IMR-90 (cell line): ENCODE data around the gene TCF12.

ENCODE experiments used
- BHLHE40 ChIP-seq: fragments of 150-350 bp; IDR thresholded peaks from 2 replicates; pipeline ENCODE4 v1.6.1; 2016; ENCODE audit warnings: mild to moderate bottlenecking, low read depth, low read length
- CEBPB ChIP-seq: IDR thresholded peaks from 2 replicates; pipeline ENCODE4 v1.6.1; 2012; ENCODE audit warnings: low read depth, low read length, improper control_type of control experiment
- CTCF ChIP-seq: conservative IDR thresholded peaks from 2 replicates; pipeline ENCODE4 v1.5.1; 2012; ENCODE audit warnings: mild to moderate bottlenecking, low read depth, low read length, improper control_type of control experiment
- FOS ChIP-seq: fragments of 150-350 bp; IDR thresholded peaks from 2 replicates; pipeline ENCODE4 v1.6.1; 2016; ENCODE audit warnings: low read depth, low read length
- MAFK ChIP-seq: IDR thresholded peaks from 2 replicates; pipeline ENCODE4 v1.6.1; 2012; ENCODE audit warnings: low read depth, low read length, improper control_type of control experiment
- POLR2A ChIP-seq: IDR thresholded peaks from 2 replicates; pipeline ENCODE4 v1.6.1; 2012; ENCODE audit warnings: mild to moderate bottlenecking, low read depth, low read length
- RAD21 ChIP-seq: IDR thresholded peaks from 2 replicates; pipeline ENCODE4 v1.6.1; 2012; ENCODE audit warnings: low read length, improper control_type of control experiment
- RCOR1 ChIP-seq: IDR thresholded peaks from 2 replicates; pipeline ENCODE4 v1.6.1; 2012; ENCODE audit warnings: mild to moderate bottlenecking, low read length, improper control_type of control experiment; ENCODE audit not compliant: insufficient replicate concordance
- RFX5 ChIP-seq: IDR thresholded peaks from 2 replicates; pipeline ENCODE4 v1.8.0; 2012; ENCODE audit warnings: low read depth, mild to moderate bottlenecking, low read length, moderate library complexity
- TF ChIP-seq, protein P1 (sequence below): fragments of 150-350 bp; IDR thresholded peaks from 2 replicates; pipeline ENCODE4 v1.6.1; 2016; ENCODE audit warnings: low read depth, mild to moderate bottlenecking, low read length, moderate library complexity, borderline replicate concordance

- TF ChIP-seq RCOR1 (no peak), CTCF (no peak), RFX5 (no peak), POLR2A (no peak), MAFK (no peak), BHLHE40 (no peak), CEBPB (no peak), FOS (no peak), RAD21 (no peak)
- TF ChIP-seq, protein P1, sequence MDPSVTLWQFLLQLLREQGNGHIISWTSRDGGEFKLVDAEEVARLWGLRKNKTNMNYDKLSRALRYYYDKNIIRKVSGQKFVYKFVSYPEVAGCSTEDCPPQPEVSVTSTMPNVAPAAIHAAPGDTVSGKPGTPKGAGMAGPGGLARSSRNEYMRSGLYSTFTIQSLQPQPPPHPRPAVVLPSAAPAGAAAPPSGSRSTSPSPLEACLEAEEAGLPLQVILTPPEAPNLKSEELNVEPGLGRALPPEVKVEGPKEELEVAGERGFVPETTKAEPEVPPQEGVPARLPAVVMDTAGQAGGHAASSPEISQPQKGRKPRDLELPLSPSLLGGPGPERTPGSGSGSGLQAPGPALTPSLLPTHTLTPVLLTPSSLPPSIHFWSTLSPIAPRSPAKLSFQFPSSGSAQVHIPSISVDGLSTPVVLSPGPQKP, result no peak
Measured at GRCh38 chr15:56968821-56969220, 50.4 kb downstream of the TCF12 start.
